ENCODE results near the gene CASP2.

The CASP2 gene

DNA sequence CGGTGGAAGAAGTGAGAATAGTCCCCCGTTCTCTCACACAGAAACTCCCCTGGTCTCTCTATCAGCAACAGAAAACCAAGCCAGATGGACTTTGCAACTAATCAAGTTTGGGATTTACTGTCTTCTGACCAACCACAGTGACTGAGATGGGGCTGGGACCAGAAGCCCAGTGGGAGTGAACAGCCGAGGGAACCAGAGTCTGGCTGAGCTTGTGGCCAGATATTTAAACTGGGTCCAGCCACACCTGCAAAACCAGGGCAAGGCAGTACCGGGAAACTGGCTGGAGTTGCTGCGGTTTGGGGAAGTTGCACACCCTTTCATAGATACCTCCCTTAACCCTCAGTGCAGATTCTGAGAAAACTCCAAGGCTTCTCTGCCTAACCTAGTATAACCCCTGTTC is 18.9 kb upstream of the CASP2 start:
- TF ChIP-seq, protein P1, sequence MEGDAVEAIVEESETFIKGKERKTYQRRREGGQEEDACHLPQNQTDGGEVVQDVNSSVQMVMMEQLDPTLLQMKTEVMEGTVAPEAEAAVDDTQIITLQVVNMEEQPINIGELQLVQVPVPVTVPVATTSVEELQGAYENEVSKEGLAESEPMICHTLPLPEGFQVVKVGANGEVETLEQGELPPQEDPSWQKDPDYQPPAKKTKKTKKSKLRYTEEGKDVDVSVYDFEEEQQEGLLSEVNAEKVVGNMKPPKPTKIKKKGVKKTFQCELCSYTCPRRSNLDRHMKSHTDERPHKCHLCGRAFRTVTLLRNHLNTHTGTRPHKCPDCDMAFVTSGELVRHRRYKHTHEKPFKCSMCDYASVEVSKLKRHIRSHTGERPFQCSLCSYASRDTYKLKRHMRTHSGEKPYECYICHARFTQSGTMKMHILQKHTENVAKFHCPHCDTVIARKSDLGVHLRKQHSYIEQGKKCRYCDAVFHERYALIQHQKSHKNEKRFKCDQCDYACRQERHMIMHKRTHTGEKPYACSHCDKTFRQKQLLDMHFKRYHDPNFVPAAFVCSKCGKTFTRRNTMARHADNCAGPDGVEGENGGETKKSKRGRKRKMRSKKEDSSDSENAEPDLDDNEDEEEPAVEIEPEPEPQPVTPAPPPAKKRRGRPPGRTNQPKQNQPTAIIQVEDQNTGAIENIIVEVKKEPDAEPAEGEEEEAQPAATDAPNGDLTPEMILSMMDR (IDR thresholded peaks at IDR 0.05), result no peak

DNA sequence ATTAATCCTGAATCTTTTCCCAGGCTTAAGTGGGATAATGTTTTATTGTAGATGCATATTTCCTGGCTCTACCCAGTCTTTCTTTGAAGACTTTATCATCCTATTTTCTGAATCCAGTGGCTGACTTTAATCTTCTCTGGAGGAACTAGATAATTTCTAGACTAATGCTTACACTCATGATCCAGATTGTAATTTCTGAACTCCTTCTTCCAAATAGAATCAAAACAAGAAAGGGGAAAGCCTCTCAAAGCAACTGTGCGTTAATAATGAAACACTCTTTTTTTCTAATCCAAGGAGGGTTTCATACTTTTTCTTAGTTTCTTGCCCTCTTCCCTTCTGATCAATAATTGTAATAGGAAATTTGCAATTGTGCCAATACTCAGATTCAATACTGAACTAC is 16.9 kb upstream of the CASP2 start:
- TF ChIP-seq, protein P1 (IDR thresholded peaks at IDR 0.05), result no peak

DNA sequence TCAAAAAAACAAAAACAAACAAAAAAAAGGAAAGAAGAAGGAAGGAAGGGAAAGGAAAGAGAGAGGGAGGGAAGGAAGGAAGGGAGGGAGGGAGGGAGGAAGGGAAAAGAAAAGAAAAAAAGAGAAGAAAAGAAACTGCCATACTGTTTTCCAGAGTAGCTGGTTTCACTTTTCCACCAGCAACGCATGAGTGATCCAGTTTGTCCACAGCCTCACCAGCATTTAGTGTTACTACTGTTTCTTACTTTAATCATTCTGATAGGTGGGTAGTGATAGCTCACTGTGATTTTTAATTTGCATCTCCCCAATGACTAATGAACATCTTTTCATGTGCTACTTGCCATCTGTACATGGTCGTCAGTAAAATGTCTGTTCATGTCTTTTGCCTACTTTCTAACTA is 15.3 kb upstream of the CASP2 start:
- TF ChIP-seq, protein P1 (IDR thresholded peaks at IDR 0.05), result no peak

DNA sequence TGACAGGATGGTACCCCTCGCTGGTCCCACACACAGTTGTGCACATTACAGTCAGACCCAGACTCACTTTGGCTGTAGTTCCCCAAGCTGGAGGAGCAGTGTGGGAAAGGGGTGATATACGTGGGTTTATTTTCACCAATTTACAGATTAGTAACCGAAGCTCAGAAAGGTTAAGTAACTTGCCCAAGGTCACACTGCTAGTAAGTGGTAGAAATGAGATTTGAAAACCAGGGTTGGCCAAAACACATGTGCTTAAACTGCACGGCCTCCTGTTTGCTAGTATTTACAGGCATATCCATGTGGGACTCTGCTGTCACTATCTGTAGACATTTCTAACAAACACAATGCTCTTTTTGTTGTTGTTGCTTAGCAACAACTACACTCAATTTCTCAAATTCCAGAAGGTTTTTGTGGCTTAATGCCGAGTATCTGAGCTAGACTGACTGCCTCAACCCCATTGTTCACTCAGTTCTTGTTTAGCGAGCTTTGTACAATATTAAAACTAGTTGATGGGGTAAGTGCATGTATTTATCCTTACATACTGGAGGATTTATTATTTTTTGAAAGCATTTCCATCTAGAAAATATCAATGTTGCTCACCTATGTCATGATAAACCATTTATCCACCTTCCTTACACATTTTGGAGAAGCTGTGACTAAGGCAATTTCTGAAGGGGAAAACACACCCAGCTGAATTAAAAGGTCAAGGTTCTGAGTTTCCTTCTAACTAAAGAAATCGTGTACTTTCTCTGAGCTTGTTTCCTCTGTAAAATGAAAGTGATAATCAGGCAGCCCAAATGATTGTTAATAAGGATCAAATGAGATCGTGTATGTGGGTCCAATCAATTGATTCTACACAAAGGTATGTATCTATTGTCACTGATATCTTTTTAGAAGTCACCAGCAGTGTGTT is 8.7 kb upstream of the CASP2 start:
- TF ChIP-seq, protein P1 (IDR thresholded peaks at IDR 0.05), result no peak

DNA sequence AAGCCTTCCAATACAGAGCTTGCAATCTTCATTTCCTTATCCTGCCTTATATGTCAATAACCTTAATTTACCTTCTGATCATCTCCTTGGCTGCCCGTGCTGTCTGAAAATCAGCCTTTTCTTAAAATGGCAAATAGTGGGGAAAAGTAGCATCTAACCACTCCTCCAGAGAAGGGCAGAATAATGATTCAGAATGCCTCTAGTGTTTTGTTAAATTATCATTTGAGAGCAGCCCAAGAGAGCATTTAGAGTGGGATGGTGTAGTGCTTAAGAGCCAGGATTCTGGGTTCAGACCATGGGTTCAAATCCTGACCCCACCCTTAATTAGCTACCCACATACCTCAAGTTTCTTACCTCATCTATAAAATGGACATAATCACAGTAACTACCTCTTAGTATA is 8.0 kb upstream of the CASP2 start:
- TF ChIP-seq, protein P1 (IDR thresholded peaks at IDR 0.05), result no peak

DNA sequence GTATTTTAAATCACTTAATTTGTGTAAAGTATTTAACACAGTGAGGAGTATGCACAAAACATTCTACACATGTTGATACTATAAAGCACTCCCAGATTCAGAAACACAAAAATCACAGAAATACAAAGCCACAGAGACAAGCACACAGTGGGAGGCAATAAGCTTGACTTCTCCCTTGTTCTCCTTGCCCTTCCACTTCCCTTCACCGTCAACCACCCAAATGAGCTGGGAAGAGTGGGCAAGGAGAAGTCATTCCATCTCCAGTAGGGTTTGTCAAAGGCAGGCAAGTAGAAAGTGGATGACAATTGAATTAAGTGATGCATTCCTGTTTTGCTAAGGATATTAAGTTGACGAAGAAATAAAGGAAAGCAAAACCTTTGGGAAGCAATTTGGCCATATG is 7.6 kb upstream of the CASP2 start:
- TF ChIP-seq, protein P1 (IDR thresholded peaks at IDR 0.05), result no peak

DNA sequence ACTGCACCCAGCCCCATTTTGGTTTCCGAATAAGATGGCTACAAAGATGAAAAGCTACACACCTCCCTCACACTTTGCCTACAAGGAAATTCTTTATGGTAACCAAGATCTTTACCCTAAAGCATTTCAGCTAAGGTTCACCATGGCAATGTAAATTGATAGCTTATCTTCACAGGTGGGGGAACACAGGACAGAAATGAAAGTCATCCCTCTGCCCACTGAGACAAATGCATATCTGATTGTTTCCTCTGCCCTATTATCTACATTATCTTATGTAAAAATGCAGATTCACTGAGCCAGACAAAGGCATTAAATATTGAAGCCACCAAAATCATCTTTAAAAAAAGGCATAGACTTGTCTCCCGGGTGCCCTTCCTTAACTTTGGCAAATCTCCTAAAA is 6.6 kb upstream of the CASP2 start:
- TF ChIP-seq, protein P1 (IDR thresholded peaks at IDR 0.05), result no peak
